OCI-LY3 (cell line): ENCODE results near the gene PPP1R7.

Experiments used
- CTCF ChIP-seq: fragments of 200-600, 300-600 bp; sonication (generic); IDR thresholded peaks from 2 replicates; pipeline ENCODE4 v1.5.1; 2014; ENCODE audit warnings: antibody characterized with exemption, low read length, low read depth
- EZH2phosphoT487 ChIP-seq: fragments of 200-600 bp; shearing (Covaris generic); IDR thresholded peaks from 2 replicates; pipeline ENCODE4 v1.6.1; 2018; ENCODE audit warnings: antibody characterized with exemption, mixed run types, low read depth

GRCh38 chr2:241225983-241226382, 75.7 kb downstream of the PPP1R7 start:
- no peak for TF ChIP-seq CTCF
- no peak for TF ChIP-seq EZH2phosphoT487
